GM19035 (cell line): Measurements from ENCODE around the gene SYPL1.

Experiments used
- ATAC-seq: cut with Tn5 transposase; IDR thresholded peaks from one replicate; pipeline ENCODE4 v1.9.1; 2021; ENCODE audit not compliant: unreplicated experiment

Gene SYPL1

GRCh38 chr7:106068538-106068961, 43.6 kb downstream of the SYPL1 start:
- ATAC-seq, result no peak

- ATAC-seq, result no peak
Observed at GRCh38 chr7:106067678-106068077, 44.4 kb downstream of the SYPL1 start.

- no peak for ATAC-seq
Observed at GRCh38 chr7:106065575-106066500, 46.3 kb downstream of the SYPL1 start.

GRCh38 chr7:106064771-106065574, 47.1 kb downstream of the SYPL1 start:
- no peak for ATAC-seq

GRCh38 chr7:106064316-106064715, 47.8 kb downstream of the SYPL1 start:
- no peak for ATAC-seq

- ATAC-seq, result no peak
Observed at GRCh38 chr7:106063692-106064091, 48.4 kb downstream of the SYPL1 start.

GRCh38 chr7:106063024-106063423, 49.1 kb downstream of the SYPL1 start:
- no peak for ATAC-seq

- no peak for ATAC-seq
Observed at GRCh38 chr7:106062521-106062931, 49.6 kb downstream of the SYPL1 start.

GRCh38 chr7:106062006-106062405, 50.1 kb downstream of the SYPL1 start:
- no peak for ATAC-seq

GRCh38 chr7:106061301-106061979, 50.7 kb downstream of the SYPL1 start:
- no peak for ATAC-seq

- no peak for ATAC-seq
Observed at GRCh38 chr7:106060394-106060920, 51.7 kb downstream of the SYPL1 start.

GRCh38 chr7:106059556-106059955, 52.6 kb downstream of the SYPL1 start:
- ATAC-seq, result no peak

GRCh38 chr7:106058928-106059324, 53.2 kb downstream of the SYPL1 start:
- ATAC-seq, result no peak

GRCh38 chr7:106057962-106058927, 53.9 kb downstream of the SYPL1 start:
- peak; percentile 58 for ATAC-seq

GRCh38 chr7:106057204-106057961, 54.7 kb downstream of the SYPL1 start:
- no peak for ATAC-seq

- peak; percentile 51 for ATAC-seq
Observed at GRCh38 chr7:106056513-106057203, 55.5 kb downstream of the SYPL1 start.

GRCh38 chr7:106054971-106055532, 57.1 kb downstream of the SYPL1 start:
- no peak for ATAC-seq
